HepG2 (cell line): ENCODE measurements around the gene ZNHIT1. TPM values are rescaled to one million over a fixed set of nuclear protein-coding genes. Genes with fewer than 3 reads are reported as not detected.
A peak's percentile ranks its signal among the peaks of the same experiment; 100 is the strongest.

ENCODE experiments used
- ATAC-seq: fragments of 200-7000 bp; cut with Tn5 transposase; 3 replicates; pipeline ENCODE4 v1.9.1; 2020; ENCODE audit warnings: mild to moderate bottlenecking, moderate library complexity
- BruUV-seq: library from RNA; stranded (reverse); fragments of 400-500 nt; replicated peaks from 2 replicates; lab custom pipeline; 2021; lab: Mats Ljungman, UMichigan
- CTCF ChIA-PET: fragments of 300-600 bp; formaldehyde crosslinking; extraction: SDS; loops from one replicate; lab custom pipeline; 2021; ENCODE audit warnings: low total read pairs, inconsistent platforms, low intra/inter-chr PET ratio; lab: Yijun Ruan, JAX
- POLR2A ChIA-PET: fragments of 350-600 bp; sonication (Branson Sonifier 250); formaldehyde crosslinking; loops from one replicate; lab custom pipeline; 2020; ENCODE audit warnings: antibody characterized with exemption, inconsistent platforms; lab: Yijun Ruan, JAX
- DNase-seq: peaks from one replicate; pipeline ENCODE4 v3.0.0-alpha.2; 2015; ENCODE audit warnings: low spot score
- FAIRE-seq: peaks from 3 replicates; lab custom pipeline; 2011; peaks lifted over from hg19 to GRCh38; lab: Jason Lieb, UNC
- H2AFZ ChIP-seq: one replicate; pipeline ENCODE4 v1.6.1; 2011; ENCODE audit warnings: low read length, inconsistent platforms
- H3K27ac ChIP-seq: fragments of 300-600 bp; 3 replicates; pipeline ENCODE4 v1.8.0; 2011; ENCODE audit warnings: mixed run types, mild to moderate bottlenecking, mixed read lengths, low read length, inconsistent platforms; ENCODE audit not compliant: insufficient read depth; ENCODE audit errors: extremely low read length
- H3K27me3 ChIP-seq, 2 experiments: fragments of 200-600 bp in 1 of 2; 2 replicates in 1 of 2; 3 replicates in 1 of 2; pipeline versions ENCODE4 v1.6.0 to v1.8.0; 2011; ENCODE audit warnings: low read length in 2 of 2, mild to moderate bottlenecking in 2 of 2, moderate library complexity in 2 of 2, inconsistent platforms in 1 of 2; ENCODE audit not compliant: insufficient read depth in 2 of 2, control insufficient read depth in 1 of 2
- H3K36me3 ChIP-seq, 2 experiments: fragments of 200-600 bp in 1 of 2; replicated peaks in 1 of 2; 2 replicates in 1 of 2; 3 replicates in 1 of 2; pipeline versions ENCODE4 v1.5.1 to v1.8.0; 2011; ENCODE audit warnings: low read length in 2 of 2, inconsistent platforms in 1 of 2; ENCODE audit not compliant: insufficient read depth in 2 of 2, control insufficient read depth in 1 of 2
- H3K4me1 ChIP-seq: 2 replicates; pipeline ENCODE4 v1.5.1; 2012; ENCODE audit warnings: low read length, inconsistent platforms; ENCODE audit not compliant: insufficient read depth
- H3K4me2 ChIP-seq: 2 replicates; pipeline ENCODE4 v1.6.0; 2011; ENCODE audit warnings: low read depth, low read length, inconsistent platforms
- H3K4me3 ChIP-seq, 3 experiments: fragments of 200-600 bp in 1 of 3; sonication (generic), shearing (Covaris generic) in 1 of 3; replicated peaks in 1 of 3; 2 replicates each; pipeline ENCODE4 v1.5.1; 2011 to 2016; ENCODE audit warnings: low read length in 3 of 3, inconsistent platforms in 2 of 3, low read depth in 2 of 3, mild to moderate bottlenecking in 2 of 3, control low read depth in 1 of 3, mixed read lengths in 1 of 3; ENCODE audit not compliant: insufficient read depth in 1 of 3
- H3K79me2 ChIP-seq: one replicate; pipeline ENCODE4 v1.6.1; 2011; ENCODE audit warnings: low read length, inconsistent platforms; ENCODE audit not compliant: insufficient read depth
- H3K9ac ChIP-seq: 2 replicates; pipeline ENCODE4 v1.6.0; 2011; ENCODE audit warnings: mild to moderate bottlenecking, low read depth, low read length, inconsistent platforms; ENCODE audit not compliant: insufficient read depth
- H3K9me3 ChIP-seq: 2 replicates; pipeline ENCODE4 v1.5.1; 2012; ENCODE audit warnings: mild to moderate bottlenecking, low read length
- H4K20me1 ChIP-seq: 2 replicates; pipeline ENCODE4 v1.6.0; 2011; ENCODE audit warnings: inconsistent platforms, mild to moderate bottlenecking, low read length, moderate library complexity; ENCODE audit not compliant: insufficient read depth
- AGO1 ChIP-seq: fragments of 200-400 bp; formaldehyde crosslinking; IDR thresholded peaks from 2 replicates; pipeline ENCODE4 v1.6.1; 2017; ENCODE audit warnings: mild to moderate bottlenecking, low read depth, low read length, moderate library complexity; ENCODE audit not compliant: poor library complexity, severe bottlenecking
- ARNT2 ChIP-seq: sonication (generic); formaldehyde crosslinking; IDR thresholded peaks from 2 replicates; pipeline ENCODE4 v1.8.0; 2022; ENCODE audit warnings: mild to moderate bottlenecking, low read depth, missing genetic modification reagents, moderate library complexity
- E2F2 ChIP-seq: sonication (generic); formaldehyde crosslinking; IDR thresholded peaks from 2 replicates; pipeline ENCODE4 v1.4.0; 2020; ENCODE audit warnings: missing genetic modification reagents, borderline replicate concordance
- ELF3 ChIP-seq: IDR thresholded peaks from 2 replicates; pipeline ENCODE4 v1.6.1; 2016; ENCODE audit warnings: missing genetic modification reagents, missing compliant biosample characterization
- GZF1 ChIP-seq: sonication (generic); formaldehyde crosslinking; IDR thresholded peaks from 2 replicates; pipeline ENCODE4 v1.5.1; 2020; ENCODE audit warnings: mild to moderate bottlenecking, missing genetic modification reagents
- HOXD1 ChIP-seq: sonication (generic); formaldehyde crosslinking; IDR thresholded peaks from 2 replicates; pipeline ENCODE4 v1.5.0; 2020; ENCODE audit warnings: missing genetic modification reagents
- KLF16 ChIP-seq, 2 experiments: sonication (generic) in 1 of 2; formaldehyde crosslinking in 1 of 2; IDR thresholded peaks; 2 replicates each; pipeline versions ENCODE4 v1.6.1 to v1.8.0; 2016 to 2023; ENCODE audit warnings: missing genetic modification reagents in 2 of 2, missing compliant biosample characterization in 1 of 2
- PBX3 ChIP-seq: sonication (generic); formaldehyde crosslinking; IDR thresholded peaks from 2 replicates; pipeline ENCODE4 v1.8.1; 2023; ENCODE audit warnings: missing genetic modification reagents, inconsistent platforms, borderline replicate concordance
- SP140L ChIP-seq: sonication (generic); formaldehyde crosslinking; IDR thresholded peaks from 2 replicates; pipeline ENCODE4 v1.4.0; 2020; ENCODE audit warnings: missing genetic modification reagents, borderline replicate concordance
- TAF1 ChIP-seq: sonication (generic); formaldehyde crosslinking; IDR thresholded peaks from 2 replicates; pipeline ENCODE4 v1.4.0; 2020; ENCODE audit warnings: missing genetic modification reagents
- TMF1 ChIP-seq: sonication (generic); formaldehyde crosslinking; IDR thresholded peaks from 2 replicates; pipeline ENCODE4 v1.8.1; 2022; ENCODE audit warnings: low read depth, missing genetic modification reagents
- ZGPAT ChIP-seq: IDR thresholded peaks from 2 replicates; pipeline ENCODE4 v1.6.1; 2016; ENCODE audit warnings: mild to moderate bottlenecking
- ZNF121 ChIP-seq: sonication (generic); formaldehyde crosslinking; IDR thresholded peaks from 2 replicates; pipeline ENCODE4 v1.5.0; 2020; ENCODE audit warnings: mild to moderate bottlenecking, missing genetic modification reagents
- ZNF296 ChIP-seq: sonication (generic); formaldehyde crosslinking; conservative IDR thresholded peaks from 2 replicates; pipeline ENCODE4 v1.5.0; 2020; ENCODE audit warnings: mild to moderate bottlenecking, missing genetic modification reagents
- ZNF501 ChIP-seq: sonication (generic); formaldehyde crosslinking; IDR thresholded peaks from 2 replicates; pipeline ENCODE4 v1.5.1; 2020; ENCODE audit warnings: mild to moderate bottlenecking, moderate library complexity, missing genetic modification reagents
- ZNF768 ChIP-seq: sonication (generic); formaldehyde crosslinking; IDR thresholded peaks from 2 replicates; pipeline ENCODE4 v1.4.0; 2020; ENCODE audit warnings: missing genetic modification reagents
- ZNF790 ChIP-seq: sonication (generic); formaldehyde crosslinking; IDR thresholded peaks from 2 replicates; pipeline ENCODE4 v1.8.0; 2022; ENCODE audit warnings: missing genetic modification reagents, mild to moderate bottlenecking, borderline replicate concordance
- ZNF883 ChIP-seq: sonication (generic); formaldehyde crosslinking; IDR thresholded peaks from 2 replicates; pipeline ENCODE4 v1.5.1; 2020; ENCODE audit warnings: mild to moderate bottlenecking, missing genetic modification reagents; ENCODE audit errors: not compliant biosample characterization
- ZSCAN29 ChIP-seq: sonication (generic); formaldehyde crosslinking; conservative IDR thresholded peaks from 2 replicates; pipeline ENCODE4 v1.4.0; 2020; ENCODE audit warnings: mild to moderate bottlenecking, missing genetic modification reagents
- WGBS: methylation state at CpG from one replicate; pipeline ENCODE4 v1.1.6; 2017; ENCODE audit warnings: low lambda C conversion rate; 5-methylcytosine and 5-hydroxymethylcytosine counted together
- in situ Hi-C: cut with HindIII; loops from 2 replicates; pipeline ENCODE4 v1.10.0; 2017; ENCODE audit warnings: low pct_unique_long_range_greater_than_20kb; ENCODE audit not compliant: extremely low pct_ligation_motif_present
- intact Hi-C: fragments of 100-400 bp; cut with micrococcal nuclease; formaldehyde crosslinking; loops from one replicate; pipeline ENCODE4 v1.10.0; 2022; ENCODE audit not compliant: unreplicated experiment
- polyA plus RNA-seq, 8 experiments: library from polyadenylated mRNA; depleted of rRNA in 3 of 8; stranded (reverse) in 7 of 8; unstranded in 1 of 8; fragments of >200 nt; fragmentation: Illumina TruSeq in 4 of 8; extraction: Trizol in 4 of 8; gene quantifications; 2 replicates each; pipeline versions ENCODE4 v1.2.1 to v1.2.3, GENCODE V29; 2011 to 2016; ENCODE audit warnings: low read depth in 4 of 8, missing spikeins in 1 of 8, mixed read lengths in 1 of 8; ENCODE audit not compliant: insufficient read depth in 1 of 8
- total RNA-seq, 5 experiments: library from RNA; depleted of rRNA; stranded (reverse); fragments of >200 nt; fragmentation: Illumina TruSeq; extraction: Trizol; gene quantifications; 2 replicates each; pipeline ENCODE4 v1.2.3, GENCODE V29; 2016; ENCODE audit warnings: low read depth in 1 of 5

Gene ZNHIT1
- total and polyA plus RNA-seq, 2 of the 13 experiments (the other 11 are each of a cell fraction or from before 2014, with no cell fraction given), result 32.5 to 64.5 TPM

GRCh38 chr7:101201695-101202602, 16.0 kb upstream of the ZNHIT1 start:
- CTCF ChIA-PET, result no interaction called here
- ATAC-seq, result peak; percentile 77
- TF ChIP-seq ZSCAN29 (CRISPR knock-in tag), result no peak
- peak in 1 of 2 experiments; percentile 65; a peak in 1 of 4 replicates for TF ChIP-seq KLF16 (CRISPR knock-in tag; IDR thresholded peaks at IDR 0.05)
- TF ChIP-seq ARNT2 (CRISPR knock-in tag), result peak; percentile 56; the same call in 1 of the 2 replicates
- no peak; the same call in 1 of the 2 replicates for TF ChIP-seq TMF1
- peak; percentile 67 for TF ChIP-seq ZNF883 (CRISPR knock-in tag)
- 0 out of 2 replicates have a peak, but pooled peaks have one; percentile 56 for TF ChIP-seq ZNF296 (CRISPR knock-in tag)
- TF ChIP-seq E2F2 (CRISPR knock-in tag), result peak; percentile 17; the same call in 1 of the 2 replicates
- peak; percentile 58; the same call in 1 of the 2 replicates for TF ChIP-seq ZGPAT
- TF ChIP-seq ZNF501 (CRISPR knock-in tag), result peak; percentile 3; the same call in 1 of the 2 replicates
- peak; percentile 77 for TF ChIP-seq TAF1 (CRISPR knock-in tag)
- TF ChIP-seq AGO1, result peak; percentile 44
- 0 out of 2 replicates have a peak, but pooled peaks have one; percentile 32 for TF ChIP-seq GZF1
- no peak; the same call in 1 of the 2 replicates for TF ChIP-seq ELF3 (CRISPR knock-in tag)
- peak; percentile 77; the same call in 1 of the 2 replicates for TF ChIP-seq HOXD1 (CRISPR knock-in tag)
- peak; percentile 44; the same call in 1 of the 2 replicates for TF ChIP-seq ZNF768 (CRISPR knock-in tag)
- peak; percentile 64; the same call in 1 of the 2 replicates for TF ChIP-seq ZNF121 (CRISPR knock-in tag)
- peak; percentile 74; the same call in 1 of the 2 replicates for TF ChIP-seq ZNF790 (CRISPR knock-in tag)
- no peak for TF ChIP-seq SP140L
- no peak for TF ChIP-seq PBX3 (CRISPR knock-in tag)

More at GRCh38 chr7:101201695-101202602, 16.0 kb upstream of the ZNHIT1 start:
- Histone ChIP-seq H3K4me2 (peak overlapping the region; percentile 91), H3K36me3 (peaks cover 5 to 8% of the 10 kb centered on the region in 2 experiments; a peak in 3 of 5 replicates), H3K9ac (peak overlapping the region; percentile 89), H3K9me3 (no peaks in the 10 kb centered on the region), H3K27me3 (no peaks in the 10 kb centered on the region; a peak in 1 of 5 replicates), H3K4me1 (peaks cover 43% of the 10 kb centered on the region), H4K20me1 (peaks cover 3% of the 10 kb centered on the region; the same call in 1 of the 2 replicates), H3K27ac (peak overlapping the region; percentile 99), H2AFZ (no peak overlapping the region), H3K4me3 (peak overlapping the region; percentile 74 to 87 (median 84)), H3K79me2 (peaks cover 12% of the 10 kb centered on the region)
- 1% methylated on average over 33 of the region's 75 CpGs for WGBS
- in situ Hi-C loops, result no loop called here
- POLR2A ChIA-PET, result interaction anchor here (0.9 to 11.6 kb wide), 14 partner anchors 9 to 772 kb away, joined by 3 to 202 read pairs (median 6); partner anchors contain the start of genes CLDN15, FIS1, MEPCE and PLOD3
- FAIRE-seq (no peak), DNase-seq (peak; percentile 48)
- intact Hi-C loops, result loop anchor here (2.0 kb wide), 1 partner anchor 15 kb away; the partner anchor contains the start of gene PLOD3
- BruUV-seq, result TSS peak; percentile 46
